SK-N-SH (cell line): ENCODE data around the gene PFKFB3. TPM values are rescaled to one million over a fixed set of nuclear protein-coding genes. Genes with fewer than 3 reads are reported as not detected.

Experiments used
- CTCF ChIA-PET: fragments of 300-600, 350-600 bp; formaldehyde crosslinking; extraction: SDS; loops from one replicate; lab custom pipeline; 2021; lab: Yijun Ruan, JAX
- POLR2A ChIA-PET: fragments of 350-600 bp; sonication (Branson Sonifier 250); formaldehyde crosslinking; extraction: SDS; loops from one replicate; lab custom pipeline; 2020; ENCODE audit warnings: antibody characterized with exemption, inconsistent platforms; lab: Yijun Ruan, JAX
- DNase-seq: peaks from one replicate; pipeline ENCODE4 v3.0.0; 2012
- H2AFZ ChIP-seq: fragments of 200-600 bp; sonication (generic); 2 replicates; pipeline ENCODE4 v1.8.1; 2016; ENCODE audit warnings: antibody characterized with exemption, mild to moderate bottlenecking, low read depth
- H3F3A ChIP-seq: fragments of 200-600 bp; sonication (generic); replicated peaks from 2 replicates; pipeline ENCODE3; 2016; ENCODE audit warnings: antibody characterized with exemption, mild to moderate bottlenecking; ENCODE audit not compliant: insufficient read depth
- H3K27ac ChIP-seq, 2 experiments: fragments of 200-500 bp in 1 of 2; fragments of 200-600 bp in 1 of 2; sonication (Bioruptor generic) in 1 of 2; sonication (generic), shearing (Covaris generic) in 1 of 2; 2 replicates each; pipeline versions ENCODE4 v1.5.1 to v1.6.1; 2014 to 2016; ENCODE audit warnings: low read depth in 2 of 2, inconsistent platforms in 1 of 2, low read length in 1 of 2, mild to moderate bottlenecking in 1 of 2, mixed read lengths in 1 of 2
- H3K27me3 ChIP-seq: fragments of 200-600 bp; sonication (generic), shearing (Covaris generic); 2 replicates; pipeline ENCODE4 v1.6.1; 2016; ENCODE audit warnings: mixed run types; ENCODE audit not compliant: insufficient read depth
- H3K36me3 ChIP-seq, 2 experiments: fragments of 200-500 bp in 1 of 2; fragments of 200-600 bp in 1 of 2; sonication (Bioruptor generic) in 1 of 2; sonication (generic) in 1 of 2; replicated peaks in 1 of 2; 2 replicates each; pipeline versions ENCODE3 to v1.5.1; 2014 to 2016; ENCODE audit warnings: low read length in 1 of 2, mild to moderate bottlenecking in 1 of 2; ENCODE audit not compliant: insufficient read depth in 2 of 2, control insufficient read depth in 1 of 2
- H3K4me1 ChIP-seq, 2 experiments: fragments of 200-500 bp in 1 of 2; fragments of 200-600 bp in 1 of 2; sonication (Bioruptor generic) in 1 of 2; sonication (generic), shearing (Covaris generic) in 1 of 2; 2 replicates each; pipeline versions ENCODE4 v1.5.1 to v1.6.1; 2014 to 2016; ENCODE audit warnings: low read depth in 1 of 2, low read length in 1 of 2, mixed run types in 1 of 2; ENCODE audit not compliant: insufficient read depth in 2 of 2, control insufficient read depth in 1 of 2
- H3K4me2 ChIP-seq: fragments of 200-600 bp; sonication (generic), shearing (Covaris generic); 2 replicates; pipeline ENCODE4 v1.6.1; 2017; ENCODE audit warnings: mixed run types
- H3K4me3 ChIP-seq, 2 experiments: fragments of 200-500 bp in 1 of 2; fragments of 200-600 bp in 1 of 2; sonication (Bioruptor generic) in 1 of 2; sonication (generic), shearing (Covaris generic) in 1 of 2; 2 replicates each; pipeline versions ENCODE4 v1.5.1 to v1.8.1; 2014 to 2016; ENCODE audit warnings: low read depth in 2 of 2, inconsistent platforms in 1 of 2, low read length in 1 of 2, mild to moderate bottlenecking in 1 of 2, mixed read lengths in 1 of 2, moderate library complexity in 1 of 2
- H3K79me2 ChIP-seq: fragments of 200-600 bp; sonication (generic); 2 replicates; pipeline ENCODE4 v1.8.1; 2017; ENCODE audit warnings: mild to moderate bottlenecking; ENCODE audit not compliant: insufficient read depth
- H3K9ac ChIP-seq: fragments of 200-600 bp; sonication (generic); 2 replicates; pipeline ENCODE4 v1.6.1; 2017; ENCODE audit warnings: mixed run types
- H3K9me2 ChIP-seq: fragments of 200-600 bp; sonication (generic); 2 replicates; pipeline ENCODE4 v1.6.1; 2017; ENCODE audit warnings: mixed run types
- H3K9me3 ChIP-seq: fragments of 200-600 bp; sonication (generic); 2 replicates; pipeline ENCODE4 v1.6.1; 2017; ENCODE audit warnings: mixed run types, mild to moderate bottlenecking, moderate library complexity
- H4K20me1 ChIP-seq: fragments of 200-600 bp; sonication (generic); 2 replicates; pipeline ENCODE4 v1.6.1; 2017; ENCODE audit warnings: mild to moderate bottlenecking, mixed run types; ENCODE audit not compliant: insufficient read depth
- ELF1 ChIP-seq: IDR thresholded peaks from 2 replicates; pipeline ENCODE4 v1.4.0; 2012
- EZH2phosphoT487 ChIP-seq: fragments of 200-600 bp; sonication (generic); IDR thresholded peaks from 2 replicates; pipeline ENCODE4 v1.6.1; 2017; ENCODE audit warnings: low read depth, mixed run types, mild to moderate bottlenecking, antibody characterized with exemption, moderate library complexity, borderline replicate concordance
- MAX ChIP-seq: IDR thresholded peaks from 2 replicates; pipeline ENCODE4 v1.4.0; 2012; ENCODE audit warnings: low read depth
- MEF2A ChIP-seq: IDR thresholded peaks from 2 replicates; pipeline ENCODE4 v1.4.0; 2012; ENCODE audit warnings: low read depth, borderline replicate concordance
- NRF1 ChIP-seq: IDR thresholded peaks from 2 replicates; pipeline ENCODE4 v1.6.1; 2012; ENCODE audit warnings: low read depth, mild to moderate bottlenecking, low read length
- PBX3 ChIP-seq: IDR thresholded peaks from 2 replicates; pipeline ENCODE4; 2012
- POLR2AphosphoS5 ChIP-seq: IDR thresholded peaks from 2 replicates; pipeline ENCODE4 v1.6.1; 2012; ENCODE audit warnings: low read depth, low read length
- REST ChIP-seq: IDR thresholded peaks from 2 replicates; pipeline ENCODE4 v1.6.1; 2012; ENCODE audit warnings: mild to moderate bottlenecking, low read depth, low read length, moderate library complexity
- RFX5 ChIP-seq: IDR thresholded peaks from 2 replicates; pipeline ENCODE4 v1.6.1; 2012; ENCODE audit warnings: mild to moderate bottlenecking, improper control_type of control experiment, low read length
- SMC3 ChIP-seq: IDR thresholded peaks from 2 replicates; pipeline ENCODE4 v1.6.1; 2012; ENCODE audit warnings: low read depth, low read length, improper control_type of control experiment
- TCF12 ChIP-seq: IDR thresholded peaks from 2 replicates; pipeline ENCODE4 v1.4.0; 2012
- TEAD4 ChIP-seq: IDR thresholded peaks from 2 replicates; pipeline ENCODE4 v1.4.0; 2012; ENCODE audit warnings: mild to moderate bottlenecking, borderline replicate concordance; ENCODE audit not compliant: insufficient read depth
- USF1 ChIP-seq: IDR thresholded peaks from 2 replicates; pipeline ENCODE4 v1.4.0; 2012; ENCODE audit warnings: low read depth, borderline replicate concordance
- YY1 ChIP-seq: IDR thresholded peaks from 2 replicates; pipeline ENCODE4 v1.4.0; 2012; ENCODE audit warnings: low read depth, mild to moderate bottlenecking
- ZBTB33 ChIP-seq: IDR thresholded peaks from 2 replicates; pipeline ENCODE4 v1.4.0; 2012; ENCODE audit warnings: low read depth, borderline replicate concordance
- WGBS: methylation state at CpG from one replicate; pipeline ENCODE4 v1.1.6; 2017; ENCODE audit warnings: low lambda C conversion rate; 5-methylcytosine and 5-hydroxymethylcytosine counted together
- polyA plus RNA-seq, 3 experiments: library from polyadenylated mRNA; depleted of rRNA; stranded (reverse); fragments of >200 nt; gene quantifications; 2 replicates each; pipeline ENCODE4 v1.2.3, GENCODE V29; 2012

PFKFB3 gene
- polyA plus RNA-seq, 1 of the 3 experiments (the other 2 are of a cell fraction) = 59.7 TPM

GRCh38 chr10:6176691-6177231 lies 26.0 kb upstream of the PFKFB3 start:
- H3K27me3 ChIP-seq = no peaks in the 10 kb centered on the region
- WGBS = 80% methylated on average over 4 of the region's 8 CpGs
- POLR2A ChIA-PET = no interaction called here
- no peak overlapping the region for H2AFZ ChIP-seq
- TF ChIP-seq PBX3 (peak; percentile 63), REST (no peak), TCF12 (no peak)
- CTCF ChIA-PET = interaction anchor here (1.4 to 4.2 kb wide), 2 partner anchors 225 to 226 kb away, joined by 4 to 12 read pairs; no protein-coding TSS in a partner anchor
- no peaks in the 10 kb centered on the region for H3K36me3 ChIP-seq
- no peaks in the 10 kb centered on the region for H3K9me2 ChIP-seq
- no peak overlapping the region for H3K4me3 ChIP-seq
- DNase-seq = peak; percentile 6
- H4K20me1 ChIP-seq = no peaks in the 10 kb centered on the region
- 0 out of 2 replicates have a peak overlapping the region, but pooled peaks have one; percentile 1 for H3K4me2 ChIP-seq
- H3K4me1 ChIP-seq = peaks cover 0 to 6% of the 10 kb centered on the region in 2 experiments; a peak in 2 of 4 replicates
- no peaks in the 10 kb centered on the region for H3K9me3 ChIP-seq
- H3K79me2 ChIP-seq = 0 out of 2 replicates have a peak, but pooled peaks cover 2% of the 10 kb centered on the region
- H3K27ac ChIP-seq = peak overlapping the region in 1 of 2 experiments; percentile 34; a peak in 1 of 4 replicates
- H3F3A ChIP-seq = peaks cover 5% of the 10 kb centered on the region
- no peak overlapping the region for H3K9ac ChIP-seq

- POLR2A ChIA-PET = no interaction called here
- TF ChIP-seq MAX = no peak
- TF ChIP-seq YY1 = no peak
- no peak for TF ChIP-seq SMC3
- TF ChIP-seq NRF1 = no peak
- no peak for TF ChIP-seq RFX5
- TF ChIP-seq ELF1 = no peak
- no peak for TF ChIP-seq TCF12
- TF ChIP-seq EZH2phosphoT487 = no peak
- no peak for TF ChIP-seq TEAD4
- no peak for TF ChIP-seq MEF2A
- TF ChIP-seq ZBTB33 = no peak
- no peak for TF ChIP-seq USF1
- TF ChIP-seq POLR2AphosphoS5 = no peak
Observed at GRCh38 chr10:6177880-6178281, 24.9 kb upstream of the PFKFB3 start.

More at GRCh38 chr10:6177880-6178281, 24.9 kb upstream of the PFKFB3 start:
- H3K9me2 ChIP-seq = no peaks in the 10 kb centered on the region
- no peak overlapping the region for H2AFZ ChIP-seq
- no peaks in the 10 kb centered on the region for H3K9me3 ChIP-seq
- H3K4me1 ChIP-seq = peaks cover 0 to 6% of the 10 kb centered on the region in 2 experiments; a peak in 2 of 4 replicates
- no peak overlapping the region for H3K4me3 ChIP-seq
- CTCF ChIA-PET = interaction anchor here (4.2 kb wide), 1 partner anchor 224 kb away, joined by 12 read pairs; no protein-coding TSS in a partner anchor
- H3K27ac ChIP-seq = no peak overlapping the region
- peaks cover 5% of the 10 kb centered on the region for H3F3A ChIP-seq
- DNase-seq = peak; percentile 14
- H4K20me1 ChIP-seq = no peaks in the 10 kb centered on the region
- WGBS = 88% methylated on average over 5 of the region's 9 CpGs
- no peak overlapping the region for H3K4me2 ChIP-seq
- H3K79me2 ChIP-seq = 0 out of 2 replicates have a peak, but pooled peaks cover 2% of the 10 kb centered on the region
- no peaks in the 10 kb centered on the region for H3K27me3 ChIP-seq
- no peak overlapping the region for H3K9ac ChIP-seq
- no peaks in the 10 kb centered on the region for H3K36me3 ChIP-seq
